SK-N-SH (cell line): ENCODE data around the gene TMEM47. TPM values are rescaled to one million over a fixed set of nuclear protein-coding genes. Genes with fewer than 3 reads are reported as not detected.

Experiments used
- CTCF ChIA-PET: fragments of 300-600, 350-600 bp; formaldehyde crosslinking; extraction: SDS; loops from one replicate; lab custom pipeline; 2021; lab: Yijun Ruan, JAX
- POLR2A ChIA-PET: fragments of 350-600 bp; sonication (Branson Sonifier 250); formaldehyde crosslinking; extraction: SDS; loops from one replicate; lab custom pipeline; 2020; ENCODE audit warnings: antibody characterized with exemption, inconsistent platforms; lab: Yijun Ruan, JAX
- DNase-seq: peaks from one replicate; pipeline ENCODE4 v3.0.0; 2012
- H2AFZ ChIP-seq: fragments of 200-600 bp; sonication (generic); 2 replicates; pipeline ENCODE4 v1.8.1; 2016; ENCODE audit warnings: antibody characterized with exemption, mild to moderate bottlenecking, low read depth
- H3F3A ChIP-seq: fragments of 200-600 bp; sonication (generic); replicated peaks from 2 replicates; pipeline ENCODE3; 2016; ENCODE audit warnings: antibody characterized with exemption, mild to moderate bottlenecking; ENCODE audit not compliant: insufficient read depth
- H3K27ac ChIP-seq, 2 experiments: fragments of 200-500 bp in 1 of 2; fragments of 200-600 bp in 1 of 2; sonication (Bioruptor generic) in 1 of 2; sonication (generic), shearing (Covaris generic) in 1 of 2; 2 replicates each; pipeline versions ENCODE4 v1.5.1 to v1.6.1; 2014 to 2016; ENCODE audit warnings: low read depth in 2 of 2, inconsistent platforms in 1 of 2, low read length in 1 of 2, mild to moderate bottlenecking in 1 of 2, mixed read lengths in 1 of 2
- H3K27me3 ChIP-seq: fragments of 200-600 bp; sonication (generic), shearing (Covaris generic); 2 replicates; pipeline ENCODE4 v1.6.1; 2016; ENCODE audit warnings: mixed run types; ENCODE audit not compliant: insufficient read depth
- H3K36me3 ChIP-seq, 2 experiments: fragments of 200-500 bp in 1 of 2; fragments of 200-600 bp in 1 of 2; sonication (Bioruptor generic) in 1 of 2; sonication (generic) in 1 of 2; replicated peaks in 1 of 2; 2 replicates each; pipeline versions ENCODE3 to v1.5.1; 2014 to 2016; ENCODE audit warnings: low read length in 1 of 2, mild to moderate bottlenecking in 1 of 2; ENCODE audit not compliant: insufficient read depth in 2 of 2, control insufficient read depth in 1 of 2
- H3K4me1 ChIP-seq, 2 experiments: fragments of 200-500 bp in 1 of 2; fragments of 200-600 bp in 1 of 2; sonication (Bioruptor generic) in 1 of 2; sonication (generic), shearing (Covaris generic) in 1 of 2; 2 replicates each; pipeline versions ENCODE4 v1.5.1 to v1.6.1; 2014 to 2016; ENCODE audit warnings: low read depth in 1 of 2, low read length in 1 of 2, mixed run types in 1 of 2; ENCODE audit not compliant: insufficient read depth in 2 of 2, control insufficient read depth in 1 of 2
- H3K4me2 ChIP-seq: fragments of 200-600 bp; sonication (generic), shearing (Covaris generic); 2 replicates; pipeline ENCODE4 v1.6.1; 2017; ENCODE audit warnings: mixed run types
- H3K4me3 ChIP-seq, 2 experiments: fragments of 200-500 bp in 1 of 2; fragments of 200-600 bp in 1 of 2; sonication (Bioruptor generic) in 1 of 2; sonication (generic), shearing (Covaris generic) in 1 of 2; 2 replicates each; pipeline versions ENCODE4 v1.5.1 to v1.8.1; 2014 to 2016; ENCODE audit warnings: low read depth in 2 of 2, inconsistent platforms in 1 of 2, low read length in 1 of 2, mild to moderate bottlenecking in 1 of 2, mixed read lengths in 1 of 2, moderate library complexity in 1 of 2
- H3K79me2 ChIP-seq: fragments of 200-600 bp; sonication (generic); 2 replicates; pipeline ENCODE4 v1.8.1; 2017; ENCODE audit warnings: mild to moderate bottlenecking; ENCODE audit not compliant: insufficient read depth
- H3K9ac ChIP-seq: fragments of 200-600 bp; sonication (generic); 2 replicates; pipeline ENCODE4 v1.6.1; 2017; ENCODE audit warnings: mixed run types
- H3K9me2 ChIP-seq: fragments of 200-600 bp; sonication (generic); 2 replicates; pipeline ENCODE4 v1.6.1; 2017; ENCODE audit warnings: mixed run types
- H3K9me3 ChIP-seq: fragments of 200-600 bp; sonication (generic); 2 replicates; pipeline ENCODE4 v1.6.1; 2017; ENCODE audit warnings: mixed run types, mild to moderate bottlenecking, moderate library complexity
- H4K20me1 ChIP-seq: fragments of 200-600 bp; sonication (generic); 2 replicates; pipeline ENCODE4 v1.6.1; 2017; ENCODE audit warnings: mild to moderate bottlenecking, mixed run types; ENCODE audit not compliant: insufficient read depth
- CHD2 ChIP-seq: fragments of 150-350 bp; IDR thresholded peaks from 2 replicates; pipeline ENCODE4 v1.6.1; 2018; ENCODE audit warnings: low read length; ENCODE audit not compliant: partially characterized antibody
- ELF1 ChIP-seq: IDR thresholded peaks from 2 replicates; pipeline ENCODE4 v1.4.0; 2012
- EP300 ChIP-seq, 2 experiments: IDR thresholded peaks; 2 replicates each; pipeline versions ENCODE4 v1.4.0 to v1.6.1; 2012; ENCODE audit warnings: borderline replicate concordance in 1 of 2, low read depth in 1 of 2, low read length in 1 of 2
- EZH2phosphoT487 ChIP-seq: fragments of 200-600 bp; sonication (generic); IDR thresholded peaks from 2 replicates; pipeline ENCODE4 v1.6.1; 2017; ENCODE audit warnings: low read depth, mixed run types, mild to moderate bottlenecking, antibody characterized with exemption, moderate library complexity, borderline replicate concordance
- FOSL2 ChIP-seq: IDR thresholded peaks from 2 replicates; pipeline ENCODE4 v1.4.0; 2012; ENCODE audit warnings: low read depth, mild to moderate bottlenecking, moderate library complexity, borderline replicate concordance
- FOXM1 ChIP-seq: IDR thresholded peaks from 2 replicates; pipeline ENCODE4 v1.4.0; 2012; ENCODE audit warnings: low read depth, mild to moderate bottlenecking
- JUND ChIP-seq: IDR thresholded peaks from 2 replicates; pipeline ENCODE4 v1.4.0; 2012
- MAX ChIP-seq: IDR thresholded peaks from 2 replicates; pipeline ENCODE4 v1.4.0; 2012; ENCODE audit warnings: low read depth
- MXI1 ChIP-seq: IDR thresholded peaks from 2 replicates; pipeline ENCODE4 v1.6.1; 2012; ENCODE audit warnings: mild to moderate bottlenecking, low read depth, low read length, improper control_type of control experiment
- NFIC ChIP-seq: IDR thresholded peaks from 2 replicates; pipeline ENCODE4 v1.4.0; 2012; ENCODE audit warnings: borderline replicate concordance
- POLR2AphosphoS5 ChIP-seq: IDR thresholded peaks from 2 replicates; pipeline ENCODE4 v1.6.1; 2012; ENCODE audit warnings: low read depth, low read length
- RAD21 ChIP-seq: IDR thresholded peaks from 2 replicates; pipeline ENCODE4 v1.6.1; 2012; ENCODE audit warnings: mild to moderate bottlenecking, low read length
- RCOR1 ChIP-seq: fragments of 150-350 bp; IDR thresholded peaks from 2 replicates; pipeline ENCODE4 v1.6.1; 2017; ENCODE audit warnings: antibody characterized with exemption, low read length
- RXRA ChIP-seq: IDR thresholded peaks from 2 replicates; pipeline ENCODE4 v1.4.0; 2012; ENCODE audit warnings: low read depth, mild to moderate bottlenecking, borderline replicate concordance
- SIN3A ChIP-seq: IDR thresholded peaks from 2 replicates; pipeline ENCODE4 v1.6.1; 2012; ENCODE audit warnings: low read depth, mild to moderate bottlenecking, low read length, moderate library complexity, borderline replicate concordance
- SMC3 ChIP-seq: IDR thresholded peaks from 2 replicates; pipeline ENCODE4 v1.6.1; 2012; ENCODE audit warnings: low read depth, low read length, improper control_type of control experiment
- TEAD4 ChIP-seq: IDR thresholded peaks from 2 replicates; pipeline ENCODE4 v1.4.0; 2012; ENCODE audit warnings: mild to moderate bottlenecking, borderline replicate concordance; ENCODE audit not compliant: insufficient read depth
- USF2 ChIP-seq: fragments of 150-350 bp; IDR thresholded peaks from 2 replicates; pipeline ENCODE4 v1.6.1; 2017; ENCODE audit warnings: antibody characterized with exemption, low read length, low read depth, borderline replicate concordance
- WGBS: methylation state at CpG from one replicate; pipeline ENCODE4 v1.1.6; 2017; ENCODE audit warnings: low lambda C conversion rate; 5-methylcytosine and 5-hydroxymethylcytosine counted together
- polyA plus RNA-seq, 3 experiments: library from polyadenylated mRNA; depleted of rRNA; stranded (reverse); fragments of >200 nt; gene quantifications; 2 replicates each; pipeline ENCODE4 v1.2.3, GENCODE V29; 2012

TMEM47 gene
- 0.02 TPM in 2 replicates for polyA plus RNA-seq (2012; rRNA removed)
- 0.01 and 0.04 TPM in 2 replicates for polyA plus RNA-seq (2012; cell fraction: cytosol; rRNA removed)
- not detected in 2 replicates for polyA plus RNA-seq (2012; cell fraction: nucleus; rRNA removed)

- Histone ChIP-seq H3K27me3 (peaks cover 38% of the 10 kb centered on the region), H3K9ac (no peak within 1 kb of the TSS), H3K4me3 (peak within 1 kb of the TSS; percentile 32 to 56), H2AFZ (peak within 1 kb of the TSS; percentile 59), H3F3A (no peaks in the 10 kb centered on the region), H3K9me3 (no peaks in the 10 kb centered on the region), H3K27ac (no peak within 1 kb of the TSS), H3K4me1 (peaks cover 0 to 6% of the 10 kb centered on the region in 2 experiments; a peak in 2 of 4 replicates), H4K20me1 (no peaks in the 10 kb centered on the region), H3K4me2 (peak within 1 kb of the TSS; percentile 79), H3K9me2 (no peaks in the 10 kb centered on the region), H3K36me3 (no peaks in the 10 kb centered on the region), H3K79me2 (no peaks in the 10 kb centered on the region)
- ChIA-PET CTCF (interaction anchor here (2.1 kb wide), 1 partner anchor 19 kb away, joined by 8 read pairs; no protein-coding TSS in a partner anchor), POLR2A (no interaction called here)
- DNase-seq, result peak; percentile 75
- no peak for TF ChIP-seq ELF1
- no peak for TF ChIP-seq MXI1
- no peak for TF ChIP-seq EZH2phosphoT487
- no peak for TF ChIP-seq USF2
- no peak for TF ChIP-seq JUND
- TF ChIP-seq CHD2, result no peak
- no peak for TF ChIP-seq NFIC
- TF ChIP-seq RCOR1, result no peak
- TF ChIP-seq FOSL2, result no peak
- no peak for TF ChIP-seq POLR2AphosphoS5
- 2% methylated on average over 7 of the region's 100 CpGs for WGBS
These were observed at the start of gene TMEM47 for GRCh38 chrX:34656842-34657725. Gene TMEM47, minus strand, starts transcription at chrX:34657285. Its CDS starts 256 bp downstream, at chrX:34657029.

- CTCF ChIA-PET, result no interaction called here
- no peak overlapping the region for H3K9ac ChIP-seq
These were observed 30.0 kb upstream of the TMEM47 start for GRCh38 chrX:34687095-34687494.

More at GRCh38 chrX:34687095-34687494, 30.0 kb upstream of the TMEM47 start:
- Histone ChIP-seq H3K79me2 (no peaks in the 10 kb centered on the region), H3K4me2 (no peak overlapping the region), H3K9me3 (no peaks in the 10 kb centered on the region), H3F3A (no peaks in the 10 kb centered on the region), H3K27ac (no peak overlapping the region), H2AFZ (no peak overlapping the region), H4K20me1 (no peaks in the 10 kb centered on the region), H3K9me2 (0 out of 2 replicates have a peak, but pooled peaks cover 4% of the 10 kb centered on the region), H3K27me3 (no peaks in the 10 kb centered on the region), H3K4me3 (no peak overlapping the region), H3K36me3 (no peaks in the 10 kb centered on the region), H3K4me1 (no peaks in the 10 kb centered on the region)
- TF ChIP-seq ELF1 (no peak), RXRA (no peak), MAX (no peak), RAD21 (no peak), TEAD4 (no peak), MXI1 (no peak), EP300 (IDR thresholded peaks at IDR 0.05; ENCODE audit: borderline replicate concordance in 1 of 2, low read depth in 1 of 2, low read length in 1 of 2) (no peak), NFIC (no peak), SIN3A (no peak), SMC3 (no peak), FOXM1 (no peak)
- no peak for DNase-seq
- POLR2A ChIA-PET, result no interaction called here
- 2% methylated on average over 2 of the region's 2 CpGs for WGBS
